ENCODE results near the gene SLC24A3. TPM values are rescaled to one million over a fixed set of nuclear protein-coding genes. Genes with fewer than 3 reads are reported as not detected.

The SLC24A3 gene
- total RNA-seq, 2 experiments from 2014 or later, result not detected

- Histone ChIP-seq H3K9me2 (ENCODE audit: insufficient read depth, low read length) (no peaks in the 10 kb centered on the region; the same call in 1 of the 2 replicates), H3K79me2 (ENCODE audit: insufficient read depth, low read depth, low read length) (no peaks in the 10 kb centered on the region), H2AFZ (ENCODE audit: low read length) (no peak overlapping the region), H3K4me1 (ENCODE audit: insufficient read depth, low read length, poor library complexity, severe bottlenecking) (no peaks in the 10 kb centered on the region), H3K4me2 (ENCODE audit: low read length) (no peak overlapping the region), H3K9me3 (ENCODE audit: low read length) (no peaks in the 10 kb centered on the region), H3K27ac (ENCODE audit: low read depth, low read length, poor library complexity, severe bottlenecking) (no peak overlapping the region), H3K36me3 (ENCODE audit: insufficient read depth, low read length) (no peaks in the 10 kb centered on the region), H3K4me3 (ENCODE audit: low read depth, low read length, poor library complexity, severe bottlenecking) (no peak overlapping the region), H4K20me1 (ENCODE audit: insufficient read depth, low read length) (no peaks in the 10 kb centered on the region)
- no peak for DNase-seq (ENCODE audit: low spot score)
- BruUV-seq (replicated peaks), result no TSS peak
- TF ChIP-seq CTCF (conservative IDR thresholded peaks at IDR 0.05; ENCODE audit: low read length) (no peak), EZH2phosphoT487 (IDR thresholded peaks at IDR 0.05; ENCODE audit: borderline replicate concordance, low read depth, low read length) (no peak)
- ChIA-PET POLR2A (no interaction called here), CTCF (ENCODE audit: unreplicated experiment) (no interaction called here)
- intact Hi-C loops (cut with micrococcal nuclease; ENCODE audit: unreplicated experiment), result no loop called here
Observed at GRCh38 chr20:19404826-19405225, 192.4 kb downstream of the SLC24A3 start.

- H3K4me2 ChIP-seq (ENCODE audit: low read length), result no peak overlapping the region
- H3K9me2 ChIP-seq (ENCODE audit: insufficient read depth, low read length), result no peaks in the 10 kb centered on the region; the same call in 1 of the 2 replicates
- H3K4me3 ChIP-seq (ENCODE audit: low read depth, low read length, poor library complexity, severe bottlenecking), result no peak overlapping the region
- ChIA-PET POLR2A (no interaction called here), CTCF (ENCODE audit: unreplicated experiment) (no interaction called here)
- TF ChIP-seq CTCF (conservative IDR thresholded peaks at IDR 0.05; ENCODE audit: low read length), result no peak
- no peak for TF ChIP-seq EZH2phosphoT487 (IDR thresholded peaks at IDR 0.05; ENCODE audit: borderline replicate concordance, low read depth, low read length)
- H3K27ac ChIP-seq (ENCODE audit: low read depth, low read length, poor library complexity, severe bottlenecking), result no peak overlapping the region
- BruUV-seq (replicated peaks), result no TSS peak
- no peaks in the 10 kb centered on the region for H3K79me2 ChIP-seq (ENCODE audit: insufficient read depth, low read depth, low read length)
- H4K20me1 ChIP-seq (ENCODE audit: insufficient read depth, low read length), result no peaks in the 10 kb centered on the region
- no peaks in the 10 kb centered on the region for H3K4me1 ChIP-seq (ENCODE audit: insufficient read depth, low read length, poor library complexity, severe bottlenecking)
- no peak overlapping the region for H2AFZ ChIP-seq (ENCODE audit: low read length)
- intact Hi-C loops (cut with micrococcal nuclease; ENCODE audit: unreplicated experiment), result no loop called here
- H3K36me3 ChIP-seq (ENCODE audit: insufficient read depth, low read length), result no peaks in the 10 kb centered on the region
- no peaks in the 10 kb centered on the region for H3K9me3 ChIP-seq (ENCODE audit: low read length)
- no peak for DNase-seq (ENCODE audit: low spot score)
Observed at GRCh38 chr20:19405958-19406357, 193.5 kb downstream of the SLC24A3 start.

- intact Hi-C loops (cut with micrococcal nuclease; ENCODE audit: unreplicated experiment), result no loop called here
- Histone ChIP-seq H3K36me3 (ENCODE audit: insufficient read depth, low read length) (no peaks in the 10 kb centered on the region), H3K79me2 (ENCODE audit: insufficient read depth, low read depth, low read length) (no peaks in the 10 kb centered on the region), H3K9me2 (ENCODE audit: insufficient read depth, low read length) (no peaks in the 10 kb centered on the region; the same call in 1 of the 2 replicates), H3K27ac (ENCODE audit: low read depth, low read length, poor library complexity, severe bottlenecking) (no peak overlapping the region), H2AFZ (ENCODE audit: low read length) (no peak overlapping the region), H3K4me2 (ENCODE audit: low read length) (no peak overlapping the region), H3K9me3 (ENCODE audit: low read length) (no peaks in the 10 kb centered on the region), H4K20me1 (ENCODE audit: insufficient read depth, low read length) (no peaks in the 10 kb centered on the region), H3K4me3 (ENCODE audit: low read depth, low read length, poor library complexity, severe bottlenecking) (no peak overlapping the region), H3K4me1 (ENCODE audit: insufficient read depth, low read length, poor library complexity, severe bottlenecking) (no peaks in the 10 kb centered on the region)
- CTCF ChIA-PET (ENCODE audit: unreplicated experiment), result no interaction called here
- BruUV-seq (replicated peaks), result no TSS peak
- no peak for DNase-seq (ENCODE audit: low spot score)
- TF ChIP-seq EZH2phosphoT487 (IDR thresholded peaks at IDR 0.05; ENCODE audit: borderline replicate concordance, low read depth, low read length) (no peak), CTCF (conservative IDR thresholded peaks at IDR 0.05; ENCODE audit: low read length) (no peak)
- POLR2A ChIA-PET, result no interaction called here
Observed at GRCh38 chr20:19406381-19406780, 193.9 kb downstream of the SLC24A3 start.

Measured in OCI-LY7 (cell line).